Dermis blood vessel endothelial cell (primary cell): ENCODE measurements around the gene DACH1. TPM values are rescaled to one million over a fixed set of nuclear protein-coding genes. Genes with fewer than 3 reads are reported as not detected.

Experiments used
- DNase-seq: peaks from one replicate; pipeline ENCODE4 v3.0.0; 2010
- total RNA-seq: library from RNA; depleted of rRNA; stranded (reverse); fragments of >200 nt; gene quantifications from 2 replicates; pipeline ENCODE4 v1.2.3, GENCODE V29; 2014

The DACH1 gene
- total RNA-seq, 1 donor from 2014 or later: 5.1 TPM

DNA sequence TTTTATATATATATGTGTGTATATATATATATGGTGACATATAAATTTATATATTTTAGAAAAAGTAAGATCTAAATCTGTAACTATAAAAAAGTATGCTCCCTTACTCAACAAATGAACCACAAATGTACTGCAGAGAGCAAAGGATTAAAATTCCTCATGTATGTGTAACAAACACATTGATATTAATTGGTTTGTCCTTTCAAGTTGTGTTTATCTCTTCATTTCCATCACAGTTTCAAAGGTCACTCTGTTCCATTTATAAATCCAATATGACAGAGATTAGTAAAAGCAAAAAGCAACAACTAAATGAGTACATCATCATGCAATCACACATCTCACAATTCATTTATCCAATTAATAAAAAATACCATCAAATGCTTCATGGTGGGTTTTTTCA is 247.9 kb downstream of the DACH1 start:
- no peak for DNase-seq

DNA sequence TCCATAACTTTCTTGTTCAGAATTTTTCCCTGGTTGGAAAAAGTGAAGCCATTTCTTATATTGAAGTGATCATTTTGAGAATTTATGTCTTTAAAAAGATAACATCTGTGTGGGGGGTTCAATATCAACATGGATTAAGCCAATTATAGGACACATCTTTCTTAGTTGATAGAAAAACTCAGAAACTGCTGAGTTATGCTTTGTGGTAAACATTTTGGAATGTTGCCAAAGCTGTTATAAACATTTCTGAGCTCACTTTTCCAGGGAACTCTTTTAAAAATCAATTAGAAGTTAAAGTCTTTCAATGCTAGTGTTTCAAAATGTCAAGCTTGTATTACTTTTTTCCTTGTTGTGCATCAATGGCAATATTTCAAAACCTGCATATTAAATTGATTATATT is 248.8 kb downstream of the DACH1 start:
- peak; percentile 34 for DNase-seq

DNA sequence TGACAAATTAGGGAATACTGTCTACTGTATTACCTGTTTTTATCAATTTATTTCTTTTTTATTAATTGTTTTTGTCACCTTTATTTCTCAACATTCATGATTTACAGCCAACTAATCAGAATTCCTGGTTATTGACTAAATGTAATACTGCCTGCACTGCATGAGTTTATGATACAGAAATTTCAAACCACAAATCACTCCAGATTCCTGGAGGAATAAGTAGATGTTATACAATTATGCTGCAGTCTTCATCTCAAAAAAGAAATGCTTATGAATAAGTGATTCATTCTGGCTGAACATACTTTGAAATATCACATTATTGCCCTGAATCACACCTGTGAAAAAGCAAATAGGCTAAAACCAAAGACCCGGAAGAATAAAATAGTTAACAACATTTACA is 249.7 kb downstream of the DACH1 start:
- no peak for DNase-seq

DNA sequence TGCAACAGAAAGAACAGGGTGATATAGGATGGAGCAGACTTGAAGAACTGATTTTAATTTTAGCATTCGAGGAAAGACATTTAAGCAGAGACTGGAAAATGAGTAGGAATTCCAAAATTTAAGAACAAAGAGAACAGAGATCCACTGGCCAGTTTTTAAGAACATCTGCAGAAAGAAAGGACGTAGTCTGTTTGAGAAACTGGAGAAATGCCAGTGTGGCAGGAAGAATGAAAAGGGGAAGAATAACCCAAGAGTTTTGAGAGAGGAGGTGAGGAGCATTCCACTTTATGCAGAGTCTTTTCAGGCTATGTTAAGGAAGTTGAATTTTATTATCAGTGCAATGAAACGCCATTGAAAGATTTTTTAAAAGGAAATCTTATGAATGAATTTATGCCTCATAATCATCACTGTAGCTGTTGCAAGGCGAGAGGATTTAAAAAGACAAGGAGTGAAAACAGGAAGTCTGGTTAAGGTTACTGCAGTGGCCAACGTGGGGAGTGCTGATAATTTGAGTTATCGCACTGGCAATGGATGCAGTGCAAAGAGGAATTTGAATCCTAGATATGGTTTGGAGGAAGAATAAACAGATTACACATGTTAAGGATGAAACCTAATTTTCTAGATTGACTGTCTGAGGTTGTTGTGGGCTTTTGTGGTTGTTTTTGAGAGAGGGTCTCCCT is 253.8 kb downstream of the DACH1 start:
- no peak for DNase-seq

DNA sequence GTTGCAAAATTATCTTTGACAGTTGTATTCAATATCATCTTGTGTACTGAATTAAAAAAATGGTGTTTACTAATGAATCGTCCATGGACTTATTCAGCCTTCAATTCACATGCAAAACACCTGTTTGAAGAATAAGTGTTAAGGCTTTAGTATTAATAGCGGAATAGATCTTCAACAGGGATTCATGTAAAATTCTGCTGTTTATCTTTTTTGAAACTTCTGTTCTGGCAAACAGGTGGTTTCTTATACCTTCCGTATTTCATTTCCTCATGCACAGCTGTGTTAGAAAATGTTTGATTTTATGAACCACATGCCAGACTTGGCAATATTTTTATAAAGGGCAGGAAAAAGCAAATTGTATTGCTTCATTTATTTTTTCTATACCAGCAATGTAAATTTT is 255.7 kb downstream of the DACH1 start:
- DNase-seq: no peak

DNA sequence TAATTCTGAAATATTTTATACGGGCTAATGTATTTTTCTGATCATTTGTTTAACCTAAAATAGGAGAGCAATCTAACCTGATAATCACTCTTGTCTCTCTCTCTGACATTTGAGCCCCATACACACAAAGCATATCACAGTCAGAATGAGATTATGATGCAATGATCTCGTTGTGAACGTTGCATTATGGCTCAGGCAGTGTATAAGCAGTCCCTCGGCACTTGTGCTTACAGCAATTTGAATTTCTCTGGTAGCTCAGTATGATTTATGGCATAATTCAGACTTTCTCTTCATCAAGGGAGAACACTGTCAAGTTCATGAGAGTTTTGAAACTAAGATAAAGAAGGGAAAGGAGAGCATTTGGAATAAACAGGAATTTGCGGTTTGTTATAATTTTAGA is 256.1 kb downstream of the DACH1 start:
- DNase-seq: no peak

DNA sequence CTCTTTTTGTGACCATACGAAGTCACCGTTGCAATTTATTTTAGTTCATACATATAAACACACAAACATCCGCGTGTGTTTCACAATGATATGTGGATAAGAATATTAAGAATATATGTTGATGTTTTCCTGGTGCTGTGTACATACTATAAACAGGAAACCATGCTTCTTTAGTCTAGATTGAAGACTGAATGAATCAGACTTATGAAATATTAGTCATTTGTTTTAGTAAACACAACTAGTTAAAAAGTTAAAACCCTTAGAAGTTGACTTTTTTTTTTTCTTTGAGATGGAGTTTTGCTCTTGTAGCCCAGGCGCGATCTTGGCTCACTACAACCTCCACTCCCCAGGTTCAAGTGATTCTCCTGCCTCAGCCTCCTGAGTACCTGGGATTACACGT is 257.7 kb downstream of the DACH1 start:
- no peak for DNase-seq

DNA sequence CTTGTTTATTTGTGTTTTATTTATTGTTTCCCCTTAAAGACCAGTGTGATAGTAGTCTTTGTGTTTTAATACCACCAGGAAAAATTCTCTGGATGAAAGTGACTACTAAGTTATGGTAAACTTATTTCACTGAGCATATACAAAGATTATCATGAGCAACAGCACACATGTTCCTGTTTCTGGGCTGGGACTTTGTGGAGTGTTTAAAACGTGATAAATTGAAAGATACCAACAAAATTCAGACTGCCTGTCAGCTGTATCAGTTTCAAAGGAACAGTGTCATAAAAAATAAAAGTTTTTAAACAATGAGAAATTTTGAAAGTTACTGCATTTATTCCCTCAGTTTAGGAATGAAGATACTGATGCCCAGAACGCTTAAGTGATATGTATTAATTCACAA is 259.4 kb downstream of the DACH1 start:
- DNase-seq: no peak

DNA sequence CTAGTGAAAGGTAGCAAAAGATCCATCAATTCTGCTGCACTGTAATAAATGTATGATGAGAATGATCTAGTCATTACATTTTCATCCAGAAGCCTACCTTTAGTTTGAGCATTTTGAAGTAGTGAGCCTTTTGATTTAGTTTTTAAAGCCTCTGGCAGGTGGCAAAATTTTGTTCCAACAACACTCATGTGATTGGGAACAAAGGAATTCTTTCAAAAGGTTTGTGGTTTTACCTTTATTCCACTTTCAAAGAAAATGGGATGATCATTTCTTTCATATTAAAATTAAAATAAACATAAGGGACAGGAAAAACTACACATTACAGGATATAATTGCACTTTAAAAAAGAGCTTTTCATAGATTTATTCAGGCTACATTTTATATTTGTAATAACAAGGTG is 260.2 kb downstream of the DACH1 start:
- DNase-seq: no peak

DNA sequence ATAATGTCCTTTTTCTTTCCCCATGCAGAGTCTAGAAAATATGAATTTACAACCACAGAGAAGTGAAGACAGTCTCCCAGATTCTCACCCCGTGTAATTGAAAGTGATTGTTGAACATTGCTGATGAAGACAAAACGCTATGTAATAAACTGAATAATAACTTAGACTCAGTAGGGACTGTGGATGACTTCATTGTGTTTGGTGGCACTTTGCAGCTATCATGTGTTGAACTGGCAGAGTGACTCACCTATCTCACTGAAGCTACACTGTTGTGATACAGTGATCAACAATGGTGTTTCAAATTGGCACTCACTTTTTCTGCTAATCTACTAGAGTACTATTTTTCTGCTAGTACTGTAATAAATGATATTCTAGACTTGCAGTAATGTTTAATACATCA is 261.3 kb downstream of the DACH1 start:
- DNase-seq: peak; percentile 29

DNA sequence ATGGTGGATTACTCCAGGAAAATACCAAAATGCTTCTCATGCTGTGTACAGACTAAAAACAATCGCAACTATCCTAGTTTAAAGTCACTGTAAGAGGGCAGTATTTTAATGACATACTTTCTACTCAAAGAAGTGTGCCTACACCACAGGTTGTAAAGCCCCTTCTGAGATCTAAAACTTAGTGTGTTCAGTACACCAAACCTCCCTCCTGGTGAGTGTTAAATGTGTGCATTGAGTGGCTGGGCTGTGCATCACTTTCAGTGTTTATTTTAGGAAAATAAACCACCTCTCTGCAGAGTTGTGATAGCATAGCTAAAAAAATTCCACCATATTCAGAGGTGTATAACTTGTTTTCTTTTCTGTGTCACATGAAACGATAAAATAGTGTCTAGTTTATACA is 263.7 kb downstream of the DACH1 start:
- no peak for DNase-seq

DNA sequence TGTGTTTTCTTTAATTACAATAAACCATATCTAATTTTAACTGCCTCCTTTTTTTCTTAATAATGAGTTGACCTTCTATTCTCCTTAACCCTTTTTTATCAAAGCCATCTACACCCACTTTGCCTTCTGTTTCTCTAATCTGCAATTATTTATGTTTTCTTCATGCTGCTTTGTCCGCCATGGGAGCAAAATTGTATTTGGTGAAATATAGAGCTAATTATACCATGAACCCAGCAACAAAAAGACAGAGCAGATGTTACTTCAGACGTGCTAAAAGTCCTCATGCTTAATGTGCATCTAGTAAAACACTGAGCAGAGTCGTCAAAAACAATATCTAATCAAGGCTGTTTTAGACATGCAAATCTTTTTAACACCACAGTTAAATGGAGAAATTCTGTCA is 264.7 kb downstream of the DACH1 start:
- DNase-seq: no peak

DNA sequence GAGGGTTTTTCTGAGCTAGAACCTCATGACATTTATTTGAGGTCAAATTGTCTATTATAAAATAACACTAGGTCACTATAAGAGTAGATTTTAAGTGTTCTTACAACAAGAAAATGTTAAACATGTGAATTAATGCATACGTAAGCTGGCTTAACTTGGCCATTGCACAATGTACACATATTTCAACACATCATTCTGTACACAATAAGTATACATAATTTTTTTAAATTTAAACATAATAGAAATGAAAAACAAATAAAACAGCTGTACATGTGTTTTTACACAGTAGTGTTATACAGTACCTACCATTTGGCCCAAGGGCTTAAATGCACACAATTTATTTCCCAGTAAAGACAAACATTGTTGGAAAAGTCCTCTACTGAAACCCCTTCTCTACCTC is 269.9 kb downstream of the DACH1 start:
- DNase-seq: no peak

DNA sequence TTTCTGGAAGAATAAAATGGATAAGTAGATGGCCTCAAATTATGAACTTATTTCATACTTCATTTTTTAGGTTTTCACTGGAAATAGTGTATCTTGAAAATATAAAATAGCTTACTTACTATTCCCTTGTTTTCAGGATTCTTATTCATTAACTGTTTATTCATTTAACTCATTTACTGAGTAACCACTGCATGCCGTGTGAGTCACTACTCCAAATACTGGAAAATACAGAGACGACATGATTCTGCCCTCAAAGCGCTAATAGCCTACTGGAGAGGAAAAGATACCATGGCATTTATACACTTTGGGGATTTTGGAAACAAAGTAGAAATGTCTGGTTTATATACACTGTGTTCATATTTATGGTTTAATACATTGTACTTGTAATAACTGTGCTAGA is 270.9 kb downstream of the DACH1 start:
- no peak for DNase-seq

DNA sequence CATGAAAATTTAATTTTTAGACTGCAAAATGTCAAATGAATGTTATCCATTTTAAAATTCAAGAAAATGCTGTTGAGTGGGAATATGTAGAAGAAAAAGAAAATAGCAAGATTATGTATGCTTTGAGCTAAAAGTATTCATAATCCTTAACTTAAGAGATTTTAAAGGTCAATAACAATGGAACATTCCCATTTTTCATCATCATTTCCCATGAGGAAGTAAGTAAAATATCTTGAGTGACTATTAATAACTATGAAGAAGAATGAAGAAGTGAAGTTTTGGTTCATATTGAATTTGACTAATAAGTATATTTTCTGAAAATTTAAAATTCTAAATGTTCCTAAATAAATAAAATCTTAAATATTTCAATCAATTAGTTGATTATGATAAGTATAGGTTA is 273.4 kb downstream of the DACH1 start:
- peak; percentile 5 for DNase-seq

DNA sequence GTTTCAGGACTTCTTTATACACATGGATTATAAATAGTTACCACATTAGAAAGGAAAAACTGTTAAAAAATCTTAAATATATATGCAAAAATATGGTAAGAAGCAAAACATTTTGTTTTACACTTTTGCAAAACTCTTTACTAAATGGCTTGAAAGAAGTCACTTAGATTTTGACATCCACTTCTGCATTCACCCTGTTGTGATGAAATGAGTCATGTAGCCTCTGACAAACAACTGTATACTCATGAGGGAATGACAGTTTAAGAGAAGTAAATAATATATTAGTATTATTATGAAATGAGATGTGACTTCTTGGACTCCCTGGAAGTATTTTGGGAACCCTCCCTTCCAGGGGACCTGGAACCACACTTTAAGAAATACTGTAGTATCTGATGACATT is 275.6 kb downstream of the DACH1 start:
- DNase-seq: no peak

DNA sequence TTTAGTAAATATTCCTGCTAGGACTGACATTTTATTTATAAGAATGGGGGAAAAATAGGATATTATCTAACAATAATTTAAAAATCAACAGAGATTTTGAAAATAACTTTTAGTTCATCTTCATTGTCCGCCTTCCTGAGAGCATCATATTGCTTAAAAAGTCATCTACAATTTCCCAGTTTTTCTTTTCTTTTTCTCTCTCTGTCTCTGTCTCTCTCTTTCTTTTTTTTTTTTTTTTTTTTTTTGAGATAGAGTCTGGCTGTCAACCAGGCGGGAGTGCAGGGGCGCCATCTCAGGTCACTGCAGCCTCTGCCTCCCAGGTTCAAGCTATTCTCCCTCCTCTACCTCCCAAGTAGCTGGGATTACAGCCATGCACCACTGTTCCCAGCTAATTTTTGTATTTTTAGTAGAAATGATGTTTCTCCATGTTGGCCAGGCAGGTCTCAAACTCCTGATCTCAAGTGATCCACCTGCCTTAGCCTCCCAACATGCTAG is 276.3 kb downstream of the DACH1 start:
- no peak for DNase-seq

DNA sequence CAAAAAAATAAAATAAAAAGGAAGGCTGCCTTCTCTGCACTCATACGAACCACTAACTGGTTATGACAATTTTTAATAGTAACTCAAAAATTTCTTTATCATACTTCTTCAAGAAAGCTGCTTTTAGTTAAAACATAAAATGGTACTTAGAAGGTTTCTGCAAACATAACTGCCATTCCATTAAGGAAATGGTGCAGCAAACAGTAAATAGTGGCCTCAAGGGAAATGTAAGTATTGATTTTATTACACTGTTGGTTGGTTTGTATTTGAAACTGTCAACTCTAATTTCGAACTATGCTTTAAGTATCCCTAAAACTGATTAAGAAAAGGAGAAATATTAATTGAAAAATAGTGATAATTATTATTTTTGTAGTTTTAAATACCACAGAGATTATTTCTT is 278.0 kb downstream of the DACH1 start:
- DNase-seq: no peak

DNA sequence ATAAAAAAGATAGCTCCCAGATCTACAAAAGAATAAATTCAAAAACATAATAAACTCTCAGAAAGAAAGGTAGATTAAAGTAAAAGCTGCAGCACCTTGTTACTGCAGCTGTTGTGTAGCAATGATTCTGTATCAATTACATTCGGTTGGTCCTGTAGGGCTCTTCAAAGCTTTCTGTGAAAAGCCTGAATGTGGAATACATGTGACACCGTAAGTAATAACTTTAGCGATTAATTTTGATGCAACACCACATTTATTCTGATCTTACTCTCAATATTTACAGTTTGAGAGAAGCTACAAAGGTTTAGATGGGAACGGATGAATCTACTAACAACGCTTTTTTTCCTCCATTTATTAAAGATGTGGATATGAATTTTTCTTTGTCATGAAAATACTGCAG is 279.2 kb downstream of the DACH1 start:
- DNase-seq: no peak

DNA sequence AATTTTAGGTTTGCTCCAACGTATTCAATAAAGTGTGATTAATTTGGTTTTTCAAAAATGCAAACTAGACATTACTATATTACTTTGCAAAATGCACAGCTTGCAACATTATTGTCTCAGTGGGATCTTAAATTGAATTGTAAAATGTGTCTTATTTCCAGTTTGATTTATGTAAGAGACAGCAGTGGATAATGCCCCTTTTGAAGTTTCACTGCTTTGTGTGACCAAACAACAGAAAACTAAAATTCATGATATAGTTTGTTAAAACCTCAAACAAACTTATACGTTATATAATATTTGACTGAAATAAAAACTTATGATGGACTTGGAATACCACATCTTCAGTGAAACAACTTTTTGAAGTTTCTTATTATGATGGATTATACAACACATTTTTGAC is 279.8 kb downstream of the DACH1 start:
- DNase-seq: no peak

DNA sequence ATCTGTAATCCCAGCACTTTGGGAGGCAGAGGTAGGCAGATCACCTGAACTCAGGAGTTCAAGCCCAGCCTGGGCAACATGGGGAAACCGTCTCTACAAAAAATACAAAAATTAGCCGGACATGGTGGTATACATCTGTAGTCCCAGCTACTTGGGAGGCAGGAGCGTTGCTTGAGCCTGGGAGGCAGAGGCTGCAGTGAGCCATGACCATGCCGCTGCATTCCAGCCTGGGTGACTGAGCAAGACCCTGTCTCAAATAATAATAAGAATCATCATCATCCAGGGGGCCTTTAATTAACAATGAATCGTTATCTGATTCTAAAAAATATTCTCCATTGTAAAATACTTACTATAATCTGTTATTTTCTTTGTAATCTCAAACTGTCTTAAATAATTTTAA is 283.4 kb downstream of the DACH1 start:
- no peak for DNase-seq

DNA sequence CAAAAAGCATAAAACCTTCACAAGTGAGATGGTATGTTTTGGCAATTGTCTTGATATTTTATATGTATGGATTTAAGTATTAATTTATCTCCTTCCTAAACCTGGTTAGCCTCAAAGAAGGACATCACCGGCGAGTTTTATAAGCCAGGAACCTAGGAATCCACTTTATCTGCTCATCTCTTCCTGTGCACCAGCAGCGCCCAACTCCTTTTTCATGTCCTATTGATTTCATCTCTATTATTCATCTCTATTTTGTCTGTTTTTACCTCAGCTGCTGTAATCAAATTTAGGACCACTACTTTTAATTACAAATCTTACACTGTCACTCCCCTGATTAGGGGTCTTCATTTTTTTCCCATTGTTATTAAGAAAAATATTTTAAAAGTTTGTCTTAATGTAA is 286.4 kb downstream of the DACH1 start:
- DNase-seq: no peak

DNA sequence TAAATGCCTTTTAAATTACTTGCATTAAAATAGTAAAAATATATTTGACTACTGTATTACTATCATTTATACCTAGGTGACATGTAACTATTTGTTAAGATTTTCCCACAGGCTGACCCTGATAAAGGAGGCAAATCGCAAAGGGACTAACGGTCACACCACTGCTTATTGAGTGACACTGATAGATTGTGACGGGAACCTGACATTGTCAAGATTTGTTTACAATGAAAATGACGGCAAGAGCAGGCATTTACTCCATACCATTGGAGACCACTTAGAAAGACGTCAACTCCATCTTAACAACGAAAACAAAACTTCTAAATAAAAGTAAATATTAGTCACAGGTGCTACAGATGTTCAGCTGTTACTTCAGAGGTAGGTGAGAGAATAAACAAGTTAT is 289.0 kb downstream of the DACH1 start:
- DNase-seq: no peak

DNA sequence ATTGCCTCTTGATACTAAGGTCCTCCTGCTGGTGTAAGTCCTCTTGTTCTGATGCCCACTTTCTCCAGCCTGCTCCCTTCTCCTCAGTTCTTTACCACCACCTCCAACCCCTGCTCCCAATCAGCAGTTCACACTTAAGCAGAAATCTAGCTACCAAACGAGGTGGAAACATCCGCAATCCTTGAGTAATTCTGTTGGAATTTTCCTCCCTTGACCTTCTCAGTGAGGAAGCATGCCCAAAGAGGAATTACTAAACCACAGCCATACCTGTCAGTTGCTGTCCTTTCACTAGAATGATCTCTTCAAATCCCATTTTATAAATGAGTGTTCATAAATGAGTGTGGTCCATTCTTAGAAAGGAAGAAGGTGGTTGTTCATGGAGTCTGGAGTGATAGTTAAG is 289.9 kb downstream of the DACH1 start:
- no peak for DNase-seq

DNA sequence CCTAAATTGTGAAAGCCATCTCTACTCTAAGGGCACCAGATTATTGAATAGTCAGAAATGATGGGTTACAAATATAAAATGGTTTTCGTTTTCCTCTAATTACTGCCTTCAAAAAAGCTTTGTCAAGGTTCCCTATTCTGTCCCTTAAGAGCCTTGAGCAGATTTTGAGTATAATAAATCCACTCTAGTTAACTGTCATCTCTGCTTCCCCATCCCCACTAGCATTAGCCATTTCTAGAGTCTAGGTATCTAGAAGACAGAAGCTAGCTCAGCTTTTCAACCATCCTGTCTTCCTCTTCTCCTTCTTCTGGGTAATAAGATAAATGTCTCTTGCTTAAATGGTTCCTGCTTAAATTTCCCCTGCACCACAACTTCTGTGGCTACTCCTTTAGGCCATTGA is 290.4 kb downstream of the DACH1 start:
- DNase-seq: no peak
